ENCODE data around the gene IZUMO1R. TPM values are rescaled to one million over a fixed set of nuclear protein-coding genes. Genes with fewer than 3 reads are reported as not detected.

The IZUMO1R gene
- total RNA-seq, 1 experiment from 2014 or later = not detected

- Histone ChIP-seq H3K4me1 (ENCODE audit: insufficient read depth, low read length) (no peaks in the 10 kb centered on the region), H3K27me3 (ENCODE audit: insufficient read depth, low read length) (no peaks in the 10 kb centered on the region), H2AFZ (ENCODE audit: low read length) (no peak overlapping the region), H3K23ac (ENCODE audit: insufficient read length, low read depth, low read length) (no peak overlapping the region), H2BK12ac (ENCODE audit: insufficient read length, low read depth, low read length) (no peak overlapping the region), H2AK5ac (ENCODE audit: insufficient read length, low read length) (no peak overlapping the region), H3K79me1 (ENCODE audit: insufficient read depth, low read depth, low read length, poor library complexity, severe bottlenecking) (no peaks in the 10 kb centered on the region), H3K4ac (ENCODE audit: low read depth, low read length) (no peak overlapping the region), H2BK5ac (ENCODE audit: insufficient read length, low read length) (no peak overlapping the region), H2BK20ac (ENCODE audit: low read depth, low read length, poor library complexity, severe bottlenecking) (no peak overlapping the region), H3K23me2 (ENCODE audit: insufficient read length, low read depth, low read length, poor library complexity, severe bottlenecking) (no peaks in the 10 kb centered on the region), H2BK120ac (ENCODE audit: low read depth, low read length, poor library complexity, severe bottlenecking) (no peak overlapping the region), H3K9ac (ENCODE audit: extremely low read depth, insufficient read length, low read length) (no peak overlapping the region), H3T11ph (ENCODE audit: low read length) (no peak overlapping the region), H2BK15ac (ENCODE audit: low read depth, low read length) (no peak overlapping the region), H4K8ac (replicated peaks; ENCODE audit: insufficient read length, low read depth, low read length) (no peak overlapping the region), H3K79me2 (ENCODE audit: insufficient read depth, low read length) (no peaks in the 10 kb centered on the region), H4K5ac (ENCODE audit: insufficient read length, low read depth, low read length) (no peak overlapping the region), H3K4me2 (ENCODE audit: insufficient read depth, insufficient read length, low read length) (no peak overlapping the region), H3K14ac (ENCODE audit: insufficient read depth, low read length) (no peak overlapping the region), H4K20me1 (ENCODE audit: control insufficient read depth, insufficient read depth, insufficient read length) (no peaks in the 10 kb centered on the region), H3K18ac (ENCODE audit: insufficient read length, low read depth, low read length) (no peak overlapping the region), H3K56ac (ENCODE audit: insufficient read length, low read depth, low read length) (no peak overlapping the region), H4K91ac (ENCODE audit: insufficient read length, low read depth, low read length) (no peak overlapping the region), H3K27ac (ENCODE audit: insufficient read length, low read depth, low read length) (no peak overlapping the region), H3K9me3 (ENCODE audit: control insufficient read depth, low read depth, low read length) (no peaks in the 10 kb centered on the region)
- Mint-ChIP-seq H3K27me3 (ENCODE audit: low read depth) (peaks cover 10% of the 10 kb centered on the region), H3K27ac (no peak overlapping the region), H3K36me3 (ENCODE audit: insufficient read depth in 1 of 3, low read depth in 3 of 3) (no peaks in the 10 kb centered on the region), H3K4me3 (no peak overlapping the region), H3K9me3 (no peaks in the 10 kb centered on the region), H3K4me1 (no peaks in the 10 kb centered on the region)
- WGBS (ENCODE audit: extremely low coverage, insufficient read length, low lambda C conversion rate) = no CpG with 5 or more reads among the region's 3 CpGs
- TF ChIP-seq, protein P1, sequence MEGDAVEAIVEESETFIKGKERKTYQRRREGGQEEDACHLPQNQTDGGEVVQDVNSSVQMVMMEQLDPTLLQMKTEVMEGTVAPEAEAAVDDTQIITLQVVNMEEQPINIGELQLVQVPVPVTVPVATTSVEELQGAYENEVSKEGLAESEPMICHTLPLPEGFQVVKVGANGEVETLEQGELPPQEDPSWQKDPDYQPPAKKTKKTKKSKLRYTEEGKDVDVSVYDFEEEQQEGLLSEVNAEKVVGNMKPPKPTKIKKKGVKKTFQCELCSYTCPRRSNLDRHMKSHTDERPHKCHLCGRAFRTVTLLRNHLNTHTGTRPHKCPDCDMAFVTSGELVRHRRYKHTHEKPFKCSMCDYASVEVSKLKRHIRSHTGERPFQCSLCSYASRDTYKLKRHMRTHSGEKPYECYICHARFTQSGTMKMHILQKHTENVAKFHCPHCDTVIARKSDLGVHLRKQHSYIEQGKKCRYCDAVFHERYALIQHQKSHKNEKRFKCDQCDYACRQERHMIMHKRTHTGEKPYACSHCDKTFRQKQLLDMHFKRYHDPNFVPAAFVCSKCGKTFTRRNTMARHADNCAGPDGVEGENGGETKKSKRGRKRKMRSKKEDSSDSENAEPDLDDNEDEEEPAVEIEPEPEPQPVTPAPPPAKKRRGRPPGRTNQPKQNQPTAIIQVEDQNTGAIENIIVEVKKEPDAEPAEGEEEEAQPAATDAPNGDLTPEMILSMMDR (conservative IDR thresholded peaks at IDR 0.05) = no peak
- DNase-seq = no peak
These were observed 11.3 kb downstream of the IZUMO1R start for GRCh38 chr11:94315664-94316063.

Measured in H9 (cell line).